GM10847 (cell line): ENCODE measurements around the gene PIK3R3.

Experiments
- POLR2A ChIP-seq: IDR thresholded peaks from 2 replicates; pipeline ENCODE4 v1.6.1; 2011; ENCODE audit not compliant: insufficient read length; ENCODE audit errors: extremely low read depth

The PIK3R3 gene

GRCh38 chr1:46030876-46031660 lies 101.4 kb downstream of the PIK3R3 start:
- TF ChIP-seq POLR2A: no peak

- TF ChIP-seq POLR2A: no peak
These were observed 102.2 kb downstream of the PIK3R3 start for GRCh38 chr1:46030074-46030870.

GRCh38 chr1:46027788-46028573 lies 104.4 kb downstream of the PIK3R3 start:
- no peak for TF ChIP-seq POLR2A

- no peak for TF ChIP-seq POLR2A
These were observed 105.9 kb downstream of the PIK3R3 start for GRCh38 chr1:46026531-46026930.

GRCh38 chr1:46021046-46021996 lies 111.1 kb downstream of the PIK3R3 start:
- TF ChIP-seq POLR2A: no peak

- no peak for TF ChIP-seq POLR2A
These were observed 112.4 kb downstream of the PIK3R3 start for GRCh38 chr1:46020010-46020409.

- no peak for TF ChIP-seq POLR2A
These were observed 113.1 kb downstream of the PIK3R3 start for GRCh38 chr1:46019348-46019747.

- TF ChIP-seq POLR2A: no peak
These were observed 114.4 kb downstream of the PIK3R3 start for GRCh38 chr1:46017876-46018503.

GRCh38 chr1:46013581-46013980 lies 118.8 kb downstream of the PIK3R3 start:
- TF ChIP-seq POLR2A: no peak

GRCh38 chr1:46012236-46012635 lies 120.2 kb downstream of the PIK3R3 start:
- no peak for TF ChIP-seq POLR2A

- no peak for TF ChIP-seq POLR2A
These were observed 121.2 kb downstream of the PIK3R3 start for GRCh38 chr1:46011121-46011695.

- no peak for TF ChIP-seq POLR2A
These were observed 121.8 kb downstream of the PIK3R3 start for GRCh38 chr1:46010611-46011010.

GRCh38 chr1:46008585-46008984 lies 123.8 kb downstream of the PIK3R3 start:
- no peak for TF ChIP-seq POLR2A

- no peak for TF ChIP-seq POLR2A
These were observed 126.8 kb downstream of the PIK3R3 start for GRCh38 chr1:46005594-46005993.
